NB4 (cell line): ENCODE results near the gene PODXL.

Source experiments
- CTCF ChIP-seq: IDR thresholded peaks from one replicate; pipeline ENCODE4 v1.5.1; 2012; ENCODE audit warnings: low read depth, low read length
- MYC ChIP-seq: IDR thresholded peaks from 2 replicates; pipeline ENCODE4 v1.6.1; 2011; ENCODE audit warnings: low read depth, low read length
- POLR2A ChIP-seq: IDR thresholded peaks from 2 replicates; pipeline ENCODE4 v1.6.1; 2011; ENCODE audit warnings: mild to moderate bottlenecking; ENCODE audit not compliant: insufficient read length; ENCODE audit errors: extremely low read depth

- TF ChIP-seq POLR2A (no peak), CTCF (no peak), MYC (no peak)
These were observed 27.0 kb upstream of the PODXL start for GRCh38 chr7:131583430-131583829.
